Measurements from ENCODE around the gene MAFF.
"Not testable (repeated sequence)": the region's sequence is repeated elsewhere in the genome, so short reads cannot be mapped to it uniquely, and the experiment has no call there.

Gene MAFF

GRCh38 chr22:38201711-38202436, at the start of gene MAFF:
MAFF (plus strand) TSS chr22:38201994; CDS start chr22:38213854, 11,860 bp downstream.
- DNase-seq = peak; percentile 97
- no peak for TF ChIP-seq CTCF (IDR thresholded peaks at IDR 0.05; ENCODE audit: low read depth, low read length, missing control alignments)
- no peaks in the 10 kb centered on the region for H3K27me3 ChIP-seq (replicated peaks)
- no peaks in the 10 kb centered on the region for H3K36me3 ChIP-seq (replicated peaks)
- H3K27ac ChIP-seq = peak within 1 kb of the TSS; percentile 99
- peak within 1 kb of the TSS; percentile 81 for H3K4me3 ChIP-seq (ENCODE audit: low read depth, low read length)
- in situ Hi-C loops (cut with HindIII; ENCODE audit: low pct_ligation_motif_present, low sequenced_read_pairs) = no loop called here

GRCh38 chr22:38153821-38154562, 47.8 kb upstream of the MAFF start:
- DNase-seq = no peak
- H3K27ac ChIP-seq = no peak overlapping the region

GRCh38 chr22:38154563-38154915, 47.3 kb upstream of the MAFF start:
- DNase-seq; H3K27me3 ChIP-seq (replicated peaks); in situ Hi-C loops (cut with HindIII; ENCODE audit: low pct_ligation_motif_present, low sequenced_read_pairs); H3K36me3 ChIP-seq (replicated peaks); H3K4me3 ChIP-seq (ENCODE audit: low read depth, low read length); H3K27ac ChIP-seq: not testable (repeated sequence)

More at GRCh38 chr22:38153821-38154562, 47.8 kb upstream of the MAFF start:
- no peaks in the 10 kb centered on the region for H3K36me3 ChIP-seq (replicated peaks)
- in situ Hi-C loops (cut with HindIII; ENCODE audit: low pct_ligation_motif_present, low sequenced_read_pairs) = no loop called here
- TF ChIP-seq CTCF (IDR thresholded peaks at IDR 0.05; ENCODE audit: low read depth, low read length, missing control alignments) = peak; percentile 21
- no peak overlapping the region for H3K4me3 ChIP-seq (ENCODE audit: low read depth, low read length)
- no peaks in the 10 kb centered on the region for H3K27me3 ChIP-seq (replicated peaks)

- DNase-seq = no peak
- H3K27me3 ChIP-seq (replicated peaks) = no peaks in the 10 kb centered on the region
- in situ Hi-C loops (cut with HindIII; ENCODE audit: low pct_ligation_motif_present, low sequenced_read_pairs) = no loop called here
- H3K36me3 ChIP-seq (replicated peaks) = no peaks in the 10 kb centered on the region
- no peak overlapping the region for H3K4me3 ChIP-seq (ENCODE audit: low read depth, low read length)
- no peak for TF ChIP-seq CTCF (IDR thresholded peaks at IDR 0.05; ENCODE audit: low read depth, low read length, missing control alignments)
- no peak overlapping the region for H3K27ac ChIP-seq
Measured at GRCh38 chr22:38155703-38156102, 46.1 kb upstream of the MAFF start.

GRCh38 chr22:38162881-38163843, 38.6 kb upstream of the MAFF start:
- no peaks in the 10 kb centered on the region for H3K36me3 ChIP-seq (replicated peaks)
- no peak for DNase-seq
- H3K4me3 ChIP-seq (ENCODE audit: low read depth, low read length) = no peak overlapping the region
- in situ Hi-C loops (cut with HindIII; ENCODE audit: low pct_ligation_motif_present, low sequenced_read_pairs) = no loop called here
- TF ChIP-seq CTCF (IDR thresholded peaks at IDR 0.05; ENCODE audit: low read depth, low read length, missing control alignments) = no peak
- no peaks in the 10 kb centered on the region for H3K27me3 ChIP-seq (replicated peaks)
- no peak overlapping the region for H3K27ac ChIP-seq
